Measurements from ENCODE around the gene EBF3.

DNA sequence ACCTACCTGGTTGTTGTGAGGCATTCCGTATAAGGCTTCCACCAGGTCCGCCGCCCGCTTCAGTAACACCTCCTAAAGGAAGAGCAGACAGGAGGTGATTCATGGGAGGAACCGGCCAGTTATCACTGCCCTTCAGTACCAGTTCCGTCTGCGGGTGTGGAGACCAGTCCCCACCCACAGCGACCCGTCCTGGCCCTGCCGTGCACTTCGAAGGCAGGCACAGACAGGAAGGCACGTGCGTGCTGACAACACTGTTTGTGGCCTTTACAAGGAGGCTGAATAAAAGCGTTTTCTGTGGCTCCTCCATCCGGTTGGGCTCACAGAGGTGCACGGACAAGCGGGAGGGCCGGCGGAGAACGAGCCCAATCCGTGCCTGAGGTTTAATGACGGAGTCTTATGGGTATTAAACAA lies 120.9 kb downstream of the EBF3 start:
- TF ChIP-seq ZNF274 (IDR thresholded peaks at IDR 0.05; ENCODE audit: low read depth, low read length) (no peak), SUZ12 (IDR thresholded peaks at IDR 0.05; ENCODE audit: extremely low read depth, insufficient read depth, insufficient read length) (no peak)
